NCI-H460 (cell line): ENCODE data around the gene TTC7B. TPM values are rescaled to one million over a fixed set of nuclear protein-coding genes. Genes with fewer than 3 reads are reported as not detected.

Experiments
- DNase-seq: peaks from one replicate; pipeline ENCODE4 v3.0.0-alpha.2; 2016; ENCODE audit warnings: low read depth; ENCODE audit errors: extremely low read depth
- total RNA-seq: library from RNA; depleted of rRNA; stranded (reverse); fragments of >200 nt; shearing (Covaris generic); gene quantifications from 2 replicates; pipeline ENCODE4 v1.2.3, GENCODE V29; 2014

TTC7B gene
- total RNA-seq, 1 experiment from 2014 or later: 40.9 TPM

DNA sequence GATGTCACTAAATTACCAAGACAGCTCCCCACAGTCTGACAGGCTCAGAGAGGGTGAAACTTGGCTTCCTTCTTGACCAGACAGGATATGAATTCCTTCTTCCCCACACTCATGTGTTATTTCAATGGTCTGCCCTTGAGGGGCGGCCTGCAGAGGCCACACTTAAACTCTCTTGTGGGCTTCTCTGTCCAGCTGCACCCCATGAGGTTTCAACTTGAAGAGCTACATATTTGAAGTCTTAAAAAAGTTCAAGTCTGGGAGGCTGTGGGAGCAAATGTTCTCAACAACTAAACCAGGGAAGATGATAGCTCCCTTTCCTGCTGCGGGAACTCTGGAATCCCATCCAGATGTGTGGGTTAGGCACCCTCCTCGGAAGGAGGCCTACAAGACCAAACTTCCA lies 98.3 kb downstream of the TTC7B start:
- DNase-seq: no peak

DNA sequence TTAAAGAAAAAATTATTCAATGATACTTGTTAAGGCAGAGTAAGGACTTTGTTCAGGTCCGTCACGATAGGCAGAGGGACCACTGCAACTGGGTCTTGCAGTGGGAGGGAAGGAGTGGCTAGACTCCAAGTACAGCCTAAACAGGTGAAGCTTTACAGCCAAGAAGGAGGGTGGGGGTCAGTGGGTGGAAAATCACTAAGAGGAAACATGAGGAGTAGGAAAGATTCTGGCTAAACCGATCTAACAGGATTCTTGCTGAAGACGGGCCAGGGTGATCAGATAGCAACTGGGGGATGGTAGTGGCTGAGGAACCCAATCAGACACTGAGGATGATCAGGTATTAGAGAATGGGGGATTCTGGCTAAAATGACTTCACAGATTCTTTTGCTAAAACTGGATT lies 100.2 kb downstream of the TTC7B start:
- no peak for DNase-seq

DNA sequence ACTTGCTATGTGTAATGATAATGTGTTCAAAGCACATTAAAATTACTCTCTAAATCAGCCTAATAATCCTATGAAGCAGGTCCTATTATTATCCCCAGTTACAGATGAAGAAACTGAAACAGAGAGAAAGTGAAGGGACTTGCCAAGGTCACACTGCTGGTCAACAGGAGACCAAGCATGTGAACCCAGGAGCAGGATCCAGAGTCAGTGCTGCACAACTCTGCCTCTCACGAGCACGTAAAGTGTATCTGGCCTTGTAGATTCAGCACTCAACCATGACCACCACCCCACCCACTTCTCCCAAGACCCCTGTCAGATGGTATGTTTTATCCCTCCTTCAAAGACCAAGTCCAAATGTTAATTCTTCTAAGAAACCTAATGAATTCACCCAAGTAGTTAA lies 100.7 kb downstream of the TTC7B start:
- no peak for DNase-seq

DNA sequence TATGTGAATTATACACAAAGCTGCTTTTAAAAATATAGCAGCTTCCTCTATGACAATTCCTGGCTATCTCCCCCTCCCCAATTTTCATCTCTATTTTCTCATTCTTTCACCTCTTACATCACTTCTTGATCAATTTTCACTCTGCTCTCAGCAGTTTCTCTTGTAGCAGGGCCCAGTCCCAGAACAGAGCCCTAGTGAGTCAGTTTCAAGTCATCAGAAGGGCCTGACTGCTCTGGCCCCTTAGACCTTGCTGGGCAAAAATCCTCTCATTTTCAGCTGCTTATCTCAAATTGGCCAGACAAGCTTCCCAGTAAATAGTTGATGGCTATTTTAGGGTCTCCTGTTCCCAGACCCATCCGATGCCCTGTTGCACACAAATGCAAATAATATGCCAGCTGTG lies 101.4 kb downstream of the TTC7B start:
- DNase-seq: no peak

DNA sequence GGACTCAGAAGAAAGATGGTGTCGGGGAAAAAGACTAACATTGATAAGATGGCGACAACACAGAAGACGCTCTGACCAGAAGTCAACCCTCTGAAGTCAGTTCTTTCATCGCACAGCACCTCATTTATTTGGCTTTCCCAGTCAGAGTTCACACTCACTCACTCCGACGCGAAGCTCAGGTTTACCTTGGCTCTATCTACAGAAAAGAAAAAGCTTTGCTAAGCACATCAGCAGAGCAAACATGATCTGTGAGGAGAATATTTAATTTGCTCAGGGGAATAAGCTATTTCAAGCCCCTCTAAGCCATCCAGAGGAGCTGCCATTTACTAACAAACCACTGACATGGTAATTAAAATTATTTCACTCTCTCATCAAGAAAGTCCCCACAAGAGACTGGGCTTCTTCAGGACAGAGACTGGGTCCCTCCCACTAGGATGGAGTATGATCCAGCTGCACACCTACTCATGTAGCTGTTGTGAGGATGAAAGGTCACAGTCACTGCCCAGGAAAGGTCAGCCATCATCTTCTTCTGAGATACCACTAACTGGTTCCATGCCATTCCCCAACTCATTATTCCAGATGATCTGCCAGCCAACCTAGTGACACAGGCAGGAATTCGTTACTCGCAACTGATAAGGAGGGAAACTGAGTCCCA lies 111.4 kb downstream of the TTC7B start:
- DNase-seq: no peak

DNA sequence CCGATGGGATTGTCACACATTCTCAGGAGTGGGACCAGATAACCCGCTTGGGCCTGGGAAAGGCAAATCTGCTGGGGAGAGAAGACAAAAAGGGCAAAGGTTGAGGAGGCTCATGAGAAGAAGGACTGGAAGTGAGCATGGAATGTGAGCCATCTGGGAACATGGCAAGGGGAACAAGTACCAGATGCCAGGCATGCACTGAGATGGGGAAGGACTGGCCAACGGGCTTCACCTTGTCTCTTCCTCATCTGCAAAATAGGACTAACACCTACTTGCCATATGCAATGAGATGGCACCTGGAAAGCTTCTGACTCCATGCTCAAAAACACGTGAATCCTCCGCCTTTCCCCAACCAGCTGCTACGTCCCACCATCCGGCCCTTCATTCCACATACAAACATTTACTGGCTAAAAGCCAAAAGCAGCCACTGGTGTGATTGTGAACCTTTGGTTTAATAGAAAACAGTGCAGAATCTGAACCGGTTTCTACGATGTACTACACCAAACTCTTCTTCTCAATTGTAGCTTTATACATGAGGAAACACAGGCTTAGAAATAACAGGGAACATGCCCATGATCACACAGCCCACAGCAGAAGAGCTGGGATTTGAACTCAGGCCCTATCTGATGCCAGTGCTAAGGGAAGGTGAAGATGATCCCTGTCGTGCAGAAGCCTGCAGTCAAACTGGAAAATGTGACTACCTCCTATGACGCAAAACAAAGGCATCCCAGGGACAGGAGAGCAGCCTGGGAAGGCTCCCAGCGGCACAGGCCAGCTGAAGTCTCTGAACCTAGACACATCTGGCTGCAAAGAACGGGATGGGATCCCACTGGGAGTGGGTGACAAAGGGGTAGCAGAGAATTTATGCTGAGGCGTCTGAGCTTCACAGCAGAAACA lies 112.1 kb downstream of the TTC7B start:
- DNase-seq: no peak

DNA sequence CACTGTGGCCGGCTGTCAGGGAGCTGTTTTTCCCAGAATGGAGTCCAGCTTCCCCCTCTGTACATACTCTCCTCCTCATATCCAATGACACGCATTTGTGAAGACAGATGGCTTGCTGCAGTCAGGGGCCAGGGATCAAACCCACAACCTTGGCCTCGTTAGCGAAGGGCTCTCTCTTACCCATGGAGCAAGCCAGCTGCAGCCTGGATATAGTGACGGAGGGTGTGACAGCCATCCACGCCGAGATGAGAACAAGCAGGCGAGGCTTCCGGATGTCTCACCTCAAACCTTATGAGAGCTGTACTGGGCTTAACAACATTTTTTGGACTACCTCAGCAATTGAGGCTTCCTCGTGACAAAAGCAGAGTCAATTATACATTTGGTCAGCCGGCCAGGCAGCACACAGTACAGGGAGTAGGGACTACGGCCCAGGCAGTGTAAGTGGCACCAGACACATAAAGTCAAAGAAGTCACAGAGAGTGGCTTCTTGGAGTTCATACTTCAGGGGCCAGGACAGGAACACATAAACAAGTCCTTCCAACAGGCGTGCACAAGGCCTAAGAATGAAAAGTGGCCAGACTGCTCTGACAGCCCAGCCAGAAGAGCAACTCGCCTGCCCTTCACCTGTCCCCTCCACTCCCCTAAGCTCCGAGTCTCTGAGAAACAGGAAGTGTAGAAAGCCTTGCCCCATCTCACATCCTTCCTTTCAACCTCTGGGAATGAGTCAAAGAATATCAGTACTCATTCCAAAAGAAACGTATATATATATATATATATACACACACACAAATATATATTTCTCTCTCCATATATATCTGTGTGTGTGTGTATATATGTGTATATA lies 115.1 kb downstream of the TTC7B start:
- no peak for DNase-seq

DNA sequence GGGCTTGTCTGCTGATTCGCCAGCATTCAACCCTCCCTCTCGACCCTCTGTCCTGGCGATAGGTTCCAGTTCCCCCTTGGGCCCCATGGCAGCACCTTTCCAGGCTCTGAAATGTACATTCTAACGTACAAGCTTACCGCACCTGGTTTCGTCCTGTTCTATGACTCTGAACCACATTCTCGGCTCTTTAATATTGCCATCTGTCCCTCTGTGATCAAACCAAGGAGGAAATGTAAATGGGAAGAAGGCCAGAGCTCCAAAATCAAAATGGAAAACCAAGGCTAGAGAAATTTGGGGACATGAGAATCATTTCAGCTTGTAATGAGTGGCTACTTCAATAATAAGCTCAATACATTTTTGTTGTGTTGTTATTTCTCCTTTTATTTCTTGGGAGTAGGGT lies 117.2 kb downstream of the TTC7B start:
- no peak for DNase-seq

DNA sequence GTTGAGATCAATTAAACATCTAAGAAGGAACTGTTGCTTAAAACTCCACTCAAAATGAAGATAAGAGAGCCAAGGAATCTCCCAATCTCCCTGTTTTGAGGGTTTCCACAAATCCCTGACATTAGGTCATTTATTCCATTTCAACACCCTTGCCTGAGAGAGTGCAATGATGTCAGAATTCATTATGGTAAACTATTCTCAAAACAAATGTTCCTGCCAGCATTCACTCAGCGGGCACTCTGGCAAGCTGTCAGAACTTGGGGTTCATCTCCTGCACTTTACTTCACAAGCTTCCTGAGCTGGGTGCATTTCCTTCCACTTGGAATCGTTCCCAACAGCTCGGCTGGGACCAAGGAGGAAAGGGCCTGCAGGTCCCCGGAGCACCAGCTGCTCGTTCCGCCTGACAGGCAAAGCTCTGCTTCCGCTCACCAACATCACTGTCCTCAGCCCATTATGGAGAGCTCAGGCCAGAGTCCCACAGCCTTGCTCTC lies 117.8 kb downstream of the TTC7B start:
- DNase-seq: no peak

DNA sequence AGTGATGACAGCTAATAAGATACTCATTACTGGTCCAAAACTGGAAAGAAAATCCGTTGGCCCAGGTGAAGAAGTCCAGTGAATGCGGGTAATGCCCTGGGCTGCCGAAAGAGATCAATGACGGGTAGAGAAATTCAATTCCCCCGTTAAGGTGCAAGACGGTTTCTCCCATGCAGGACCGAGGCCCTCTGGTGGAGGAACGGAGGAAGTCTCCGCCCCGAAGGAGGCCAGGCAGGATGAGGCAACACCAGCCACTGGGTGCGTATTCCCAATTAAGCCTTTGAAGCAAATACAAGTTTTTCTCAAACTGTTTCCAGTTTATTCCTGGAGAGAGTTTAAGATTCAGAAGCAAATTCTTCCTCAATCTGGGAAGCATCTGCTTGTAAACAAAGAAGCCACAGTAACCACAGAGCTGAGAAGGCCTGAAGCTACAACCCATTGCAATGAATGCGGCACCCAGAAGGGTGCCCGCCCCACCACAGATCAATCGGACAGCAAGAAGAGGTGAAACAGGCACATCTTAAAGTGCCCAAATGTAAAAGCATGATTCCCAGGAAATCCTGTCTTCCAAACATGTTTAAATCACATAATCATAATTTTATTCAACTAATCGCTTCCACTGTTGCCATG lies 118.5 kb downstream of the TTC7B start:
- peak; percentile 85 for DNase-seq

DNA sequence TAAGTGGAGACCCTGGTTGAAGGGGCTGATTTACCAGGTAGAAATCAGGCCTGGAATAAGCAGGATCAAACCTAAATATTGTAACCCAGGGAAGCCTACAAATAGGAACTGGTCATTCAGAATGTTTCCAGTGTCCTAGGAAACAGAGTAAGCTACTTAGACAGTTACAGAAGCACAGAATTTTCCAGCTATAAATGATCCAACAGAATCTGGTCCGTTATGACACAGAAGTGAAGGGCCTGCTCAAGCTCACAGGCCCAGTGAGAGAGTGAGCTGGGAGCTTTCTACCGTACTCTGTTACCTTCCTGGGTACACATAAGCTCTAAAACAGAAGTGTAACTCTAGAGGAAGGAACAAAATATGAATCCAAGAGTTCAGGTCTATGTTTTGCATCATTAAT lies 119.1 kb downstream of the TTC7B start:
- no peak for DNase-seq

DNA sequence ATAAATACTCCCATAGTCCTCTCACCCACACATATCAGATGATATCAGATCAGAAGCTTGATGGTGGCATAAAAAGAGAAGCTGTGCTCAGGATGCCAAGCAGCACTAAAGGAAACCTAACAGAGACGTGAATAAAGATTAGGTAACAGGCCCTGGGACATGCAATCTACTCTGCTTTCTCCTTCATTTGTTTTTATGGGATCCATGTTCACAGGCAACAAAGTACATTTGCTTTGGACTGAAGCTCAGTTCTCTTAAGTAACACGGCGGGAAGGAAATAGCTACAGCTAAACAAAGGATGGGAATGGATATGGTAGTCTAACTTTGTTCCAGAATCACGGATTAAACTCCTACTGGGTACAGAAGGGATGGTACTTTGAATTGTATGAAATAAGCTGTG lies 119.5 kb downstream of the TTC7B start:
- no peak for DNase-seq

DNA sequence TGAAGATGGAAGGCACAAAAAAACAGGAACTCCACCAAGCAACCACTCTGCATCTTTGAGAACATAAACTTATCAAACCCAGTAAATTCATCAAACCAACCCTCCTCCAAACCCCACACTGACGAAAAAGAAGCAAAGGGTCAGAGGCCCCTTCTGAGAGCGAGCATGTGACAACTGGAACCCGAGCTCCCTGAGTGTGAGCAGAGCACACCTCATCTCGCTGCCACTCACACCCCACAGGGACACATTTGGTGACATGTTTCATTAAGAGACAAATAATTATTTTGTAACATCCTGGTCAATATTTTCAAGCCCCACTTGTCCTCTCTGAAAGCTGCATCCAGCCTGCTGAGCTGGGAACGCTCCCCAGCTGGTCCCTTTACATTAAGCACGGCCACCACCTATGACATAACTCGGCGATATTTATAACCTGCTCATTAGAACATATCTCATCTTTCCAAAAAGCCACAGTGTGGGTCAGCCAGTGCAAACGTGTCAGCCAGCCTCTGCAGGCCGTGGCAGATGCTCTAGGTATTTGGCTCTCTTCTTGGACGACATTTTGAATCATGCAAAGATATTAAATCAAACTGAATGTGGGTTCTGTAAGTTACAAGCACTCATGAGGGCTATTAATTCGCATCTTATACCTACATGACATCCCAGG lies 120.1 kb downstream of the TTC7B start:
- DNase-seq: no peak

DNA sequence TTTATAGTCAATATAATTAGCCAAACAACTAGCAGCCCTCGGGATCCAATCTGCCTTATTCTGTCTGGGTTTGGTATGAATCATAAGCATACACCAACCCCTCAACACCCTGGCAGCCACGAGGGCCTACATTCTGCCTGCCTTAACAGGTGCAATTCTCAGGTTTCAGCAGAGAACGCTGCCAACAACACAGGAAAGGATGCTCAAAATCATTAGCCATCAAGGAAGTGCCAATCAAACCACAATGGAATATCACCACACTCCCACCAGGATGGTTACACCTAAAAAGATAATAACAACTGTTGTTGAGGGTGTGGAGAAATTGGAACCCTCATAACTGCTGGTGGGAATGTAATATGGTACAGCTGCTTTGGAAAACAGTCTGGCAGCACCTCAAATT lies 122.8 kb downstream of the TTC7B start:
- no peak for DNase-seq

DNA sequence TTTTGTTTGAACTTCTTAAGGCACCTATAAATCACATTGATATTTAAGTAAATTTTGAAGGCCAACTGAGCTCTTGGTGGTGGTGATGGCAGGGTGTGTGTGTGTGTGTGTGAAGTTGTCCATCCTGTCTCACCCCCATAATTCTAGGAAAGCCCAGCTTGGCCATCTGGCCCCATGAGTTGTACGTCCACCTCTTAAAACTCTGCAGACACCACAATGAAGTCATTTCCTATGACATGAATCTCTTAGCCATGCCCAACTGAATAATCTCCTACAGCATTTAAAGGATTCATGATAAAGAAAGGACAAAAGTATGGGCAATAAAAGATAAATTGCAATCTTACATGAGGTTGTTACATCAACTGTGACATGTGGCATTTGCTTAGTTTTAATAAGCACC lies 123.4 kb downstream of the TTC7B start:
- no peak for DNase-seq

DNA sequence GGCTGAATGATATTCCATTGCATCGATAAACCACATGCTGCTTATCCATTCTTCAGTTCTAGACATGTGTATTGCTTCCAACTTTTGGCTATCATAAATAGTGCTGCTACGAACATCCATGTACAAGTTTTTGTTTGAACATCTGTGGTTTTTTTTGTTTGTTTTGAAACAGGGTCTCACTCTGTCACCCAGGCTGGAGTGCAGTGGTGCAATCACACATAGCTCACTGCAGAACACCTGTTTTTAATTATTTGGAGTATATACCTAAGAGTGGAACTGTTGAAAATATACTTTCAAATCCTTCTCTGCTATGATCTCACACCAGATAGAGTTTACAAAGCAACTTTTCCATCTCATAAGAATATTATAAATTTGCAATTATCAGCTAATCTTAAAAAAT lies 124.2 kb downstream of the TTC7B start:
- no peak for DNase-seq

DNA sequence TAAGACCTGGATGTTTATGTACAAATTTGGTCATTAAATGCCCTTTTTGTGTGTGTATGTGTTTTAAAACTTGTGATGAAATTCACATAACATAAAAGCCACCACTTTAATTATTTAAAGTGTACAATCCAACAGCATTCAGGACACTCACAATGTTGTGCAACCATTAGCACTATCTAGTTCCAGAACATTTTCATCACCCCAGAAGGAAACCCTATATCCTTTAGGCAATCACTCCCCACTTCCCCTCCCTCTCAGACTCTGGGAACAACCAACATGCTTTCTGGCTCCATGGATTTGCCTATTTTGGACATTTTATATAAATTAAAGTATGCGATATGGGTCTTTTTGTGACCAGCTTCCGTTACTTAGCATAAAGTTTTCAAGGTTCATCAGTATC lies 124.6 kb downstream of the TTC7B start:
- no peak for DNase-seq

DNA sequence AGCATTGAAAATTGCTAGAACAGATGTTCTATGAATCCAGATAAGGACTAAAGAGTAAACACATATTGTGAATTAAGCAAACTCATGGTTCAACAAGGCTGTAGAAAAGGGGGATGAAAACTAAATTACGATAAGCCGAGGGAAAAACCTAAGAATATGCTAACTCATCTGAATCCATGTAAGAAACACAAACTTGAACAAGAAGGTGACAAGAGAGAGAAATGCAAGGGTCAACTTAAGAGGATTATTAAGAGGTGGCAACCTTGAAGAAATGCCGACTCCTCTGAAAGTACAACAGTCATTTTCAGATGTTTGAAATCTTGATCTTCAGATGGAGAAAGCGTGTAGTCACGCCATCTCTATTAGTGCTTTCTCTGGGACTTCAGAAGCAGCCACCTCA lies 128.6 kb downstream of the TTC7B start:
- no peak for DNase-seq

DNA sequence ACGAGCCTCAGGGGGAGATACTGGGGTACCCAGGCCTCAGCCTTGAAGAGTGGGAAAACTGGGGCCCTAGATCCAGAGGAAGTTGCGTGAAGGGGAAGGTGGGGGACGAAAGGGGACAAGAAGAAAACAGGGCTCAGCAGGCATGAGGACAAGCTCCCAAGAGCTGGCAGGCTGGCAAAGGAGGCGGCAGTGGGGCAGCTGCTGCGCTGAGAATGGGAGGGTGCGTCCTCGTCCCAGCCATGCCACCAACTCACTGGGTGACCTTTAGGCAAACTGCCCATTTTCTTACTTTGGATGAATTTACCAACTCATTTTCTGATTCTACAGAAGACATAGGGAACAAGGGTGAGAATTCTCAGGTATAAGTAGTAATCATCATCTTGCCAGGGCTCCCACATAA lies 133.6 kb downstream of the TTC7B start:
- no peak for DNase-seq

DNA sequence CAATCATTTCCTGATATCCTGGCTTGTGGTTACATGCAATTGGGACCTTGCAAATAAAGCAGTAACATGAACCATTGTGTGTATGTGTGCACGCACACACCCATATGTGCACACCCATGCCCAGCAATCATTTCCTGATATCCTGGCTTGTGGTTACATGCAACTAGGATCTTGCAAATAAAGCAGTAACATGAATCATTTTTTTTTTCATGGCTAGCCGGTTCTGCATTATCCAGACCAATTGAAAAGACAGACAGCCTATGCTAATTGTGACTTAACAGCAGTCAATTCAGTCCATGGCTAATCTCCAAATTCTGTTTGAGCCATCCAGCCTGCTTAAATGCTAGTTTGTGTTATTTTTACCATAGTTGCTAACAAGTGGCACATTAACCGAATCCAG lies 134.3 kb downstream of the TTC7B start:
- DNase-seq: no peak
